Measurements from ENCODE around the gene LHFPL6. TPM values are rescaled to one million over a fixed set of nuclear protein-coding genes. Genes with fewer than 3 reads are reported as not detected.

The LHFPL6 gene
- total and polyA plus RNA-seq, 11 donors: 34.4 to 74.4 (median 53.2) TPM

- intact Hi-C loops (cut with DNase I): loop anchor here in 1 of 10 donors (5.0 kb wide), 1 partner anchor 39 kb away; no protein-coding TSS in a partner anchor
- TF ChIP-seq CTCF (IDR thresholded peaks at IDR 0.05) (no peak), POLR2A (IDR thresholded peaks at IDR 0.05) (no peak)
- DNase-seq (no peak), ATAC-seq (no peak)
- H3K36me3 ChIP-seq: no peaks in the 10 kb centered on the region
- H3K27me3 ChIP-seq: no peaks in the 10 kb centered on the region
- peaks cover 3 to 64% (median 43%) of the 10 kb centered on the region in 12 donors for H3K4me1 ChIP-seq
- H3K9me3 ChIP-seq: peaks cover 0 to 4% (median 0%) of the 10 kb centered on the region in 12 donors
- 78 to 94% (median 84%) methylated on average over 8 of the region's 8 CpGs for WGBS, 4 donors
- peak overlapping the region in 10 of 12 donors; percentile 13 to 68 (median 50) for H3K27ac ChIP-seq
- no peak overlapping the region for H3K4me3 ChIP-seq
Measured at GRCh38 chr13:39566216-39566869, 36.6 kb downstream of the LHFPL6 start.

GRCh38 chr13:39565036-39565949 is 37.7 kb downstream of the LHFPL6 start:
- Histone ChIP-seq H3K4me1 (peaks cover 3 to 57% (median 37%) of the 10 kb centered on the region in 12 donors), H3K36me3 (no peaks in the 10 kb centered on the region), H3K4me3 (no peak overlapping the region), H3K27ac (peak overlapping the region in 8 of 12 donors; percentile 26 to 68 (median 51)), H3K27me3 (no peaks in the 10 kb centered on the region), H3K9me3 (peaks cover 0 to 4% (median 0%) of the 10 kb centered on the region in 12 donors)
- TF ChIP-seq POLR2A (IDR thresholded peaks at IDR 0.05) (no peak), CTCF (IDR thresholded peaks at IDR 0.05) (no peak)
- WGBS, 4 donors: 41 to 55% (median 44%) methylated on average over 6 of the region's 6 CpGs
- ATAC-seq (peak; percentile 50 to 84 (median 72)), DNase-seq (peak in 2 of 5 donors; percentile 27 to 50)
- intact Hi-C loops (cut with DNase I): loop anchor here in 1 of 10 donors (5.0 kb wide), 1 partner anchor 38 kb away; no protein-coding TSS in a partner anchor

GRCh38 chr13:39563470-39563735 is 39.6 kb downstream of the LHFPL6 start:
- WGBS, 4 donors: 72 to 84% (median 75%) methylated on average over 1 of the region's 1 CpG
- Histone ChIP-seq H3K36me3 (no peaks in the 10 kb centered on the region), H3K27ac (peak overlapping the region in 4 of 12 donors; percentile 16 to 56 (median 41)), H3K4me1 (peaks cover 6 to 71% (median 49%) of the 10 kb centered on the region in 12 donors), H3K4me3 (no peak overlapping the region), H3K27me3 (no peaks in the 10 kb centered on the region), H3K9me3 (peaks cover 0 to 4% (median 0%) of the 10 kb centered on the region in 12 donors)
- no peak for TF ChIP-seq POLR2A (IDR thresholded peaks at IDR 0.05)
- no peak for TF ChIP-seq CTCF (IDR thresholded peaks at IDR 0.05)
- DNase-seq (no peak), ATAC-seq (no peak)
- intact Hi-C loops (cut with DNase I): no loop called here

- H3K27me3 ChIP-seq: no peaks in the 10 kb centered on the region
- ATAC-seq (no peak), DNase-seq (no peak)
- intact Hi-C loops (cut with DNase I): no loop called here
- no peak overlapping the region for H3K4me3 ChIP-seq
- no peak for TF ChIP-seq CTCF (IDR thresholded peaks at IDR 0.05)
- TF ChIP-seq POLR2A (IDR thresholded peaks at IDR 0.05): no peak
- peaks cover 6 to 73% (median 44%) of the 10 kb centered on the region in 12 donors for H3K4me1 ChIP-seq
- no peak overlapping the region for H3K27ac ChIP-seq
- H3K36me3 ChIP-seq: peaks cover 0 to 9% (median 0%) of the 10 kb centered on the region in 9 donors
- 37 to 93% (median 78%) methylated on average over 1 of the region's 1 CpG for WGBS, 4 donors
- H3K9me3 ChIP-seq: no peaks in the 10 kb centered on the region
Measured at GRCh38 chr13:39561971-39562370, 41.0 kb downstream of the LHFPL6 start.
